Activated T-cell treated with anti-CD3 and anti-CD28 coated beads for 48 hours (primary cell): ENCODE data around the gene FOXG1.

ENCODE experiments used
- DNase-seq: peaks from one replicate; pipeline ENCODE4 v3.0.0-alpha.2; 2020; ENCODE audit warnings: low read depth

Gene FOXG1

GRCh38 chr14:28762303-28762954 lies 4.2 kb upstream of the FOXG1 start:
- DNase-seq, result no peak

DNA sequence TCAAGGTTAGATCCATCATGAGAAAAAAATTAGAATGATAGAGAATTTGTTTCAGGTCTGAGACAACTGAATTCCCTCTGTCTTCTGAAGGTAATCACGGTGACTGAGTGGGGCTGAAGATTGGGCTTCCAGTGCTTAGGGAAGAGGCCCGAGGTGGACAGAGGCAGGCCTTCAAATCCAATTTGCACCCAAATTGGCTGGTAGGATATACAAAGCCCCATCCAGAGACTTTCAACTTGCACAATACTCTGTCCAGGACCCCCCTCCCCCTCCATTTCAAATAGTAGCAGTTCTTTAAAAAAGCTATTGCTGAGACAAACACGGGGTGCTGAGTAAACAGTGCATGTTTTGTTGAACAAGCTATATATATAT lies 3.6 kb upstream of the FOXG1 start:
- DNase-seq, result no peak

GRCh38 chr14:28763751-28764256 lies 2.8 kb upstream of the FOXG1 start:
- DNase-seq, result no peak

DNA sequence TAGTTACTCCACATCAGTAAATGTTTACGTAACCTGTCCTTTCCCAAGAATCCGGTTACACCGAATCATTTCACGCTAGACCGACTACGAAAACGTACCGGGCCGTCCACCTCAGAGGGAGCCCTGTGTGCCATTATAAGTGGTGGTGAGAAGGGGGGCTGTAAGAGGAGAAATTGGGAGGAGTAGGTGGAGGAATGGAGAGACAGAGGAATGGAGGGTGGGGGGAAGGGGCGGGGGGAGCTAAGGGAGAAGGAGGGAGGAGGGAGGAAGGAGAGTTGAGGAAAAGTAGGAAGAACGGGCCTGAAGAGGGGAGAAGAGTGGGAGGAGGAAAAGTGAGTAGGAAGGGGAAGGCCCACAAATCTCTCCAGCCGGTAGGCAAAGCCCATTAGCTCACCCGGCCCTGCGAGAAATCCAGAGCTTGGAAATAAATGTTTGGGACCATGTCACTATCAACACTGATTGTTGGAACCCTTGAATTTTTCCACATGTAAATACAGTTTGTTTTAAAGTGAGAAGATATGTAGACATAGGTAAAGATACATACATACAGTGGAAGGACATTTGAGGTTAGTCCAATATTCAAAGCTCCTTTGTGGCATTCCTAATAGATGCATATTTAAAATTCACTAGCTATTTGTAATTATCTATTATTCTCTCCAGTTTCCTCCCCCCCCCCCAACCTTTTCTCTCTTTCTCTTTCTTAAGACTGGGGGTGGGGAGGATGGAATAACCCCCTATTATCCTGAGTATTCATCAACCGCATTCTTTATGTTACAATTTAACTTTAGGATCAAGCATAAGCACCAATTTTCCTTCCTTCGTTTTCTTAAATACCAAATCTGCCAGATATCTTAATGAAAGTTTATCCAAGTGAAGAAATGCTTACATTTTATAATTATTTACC lies 2.1 kb upstream of the FOXG1 start:
- DNase-seq, result no peak

DNA sequence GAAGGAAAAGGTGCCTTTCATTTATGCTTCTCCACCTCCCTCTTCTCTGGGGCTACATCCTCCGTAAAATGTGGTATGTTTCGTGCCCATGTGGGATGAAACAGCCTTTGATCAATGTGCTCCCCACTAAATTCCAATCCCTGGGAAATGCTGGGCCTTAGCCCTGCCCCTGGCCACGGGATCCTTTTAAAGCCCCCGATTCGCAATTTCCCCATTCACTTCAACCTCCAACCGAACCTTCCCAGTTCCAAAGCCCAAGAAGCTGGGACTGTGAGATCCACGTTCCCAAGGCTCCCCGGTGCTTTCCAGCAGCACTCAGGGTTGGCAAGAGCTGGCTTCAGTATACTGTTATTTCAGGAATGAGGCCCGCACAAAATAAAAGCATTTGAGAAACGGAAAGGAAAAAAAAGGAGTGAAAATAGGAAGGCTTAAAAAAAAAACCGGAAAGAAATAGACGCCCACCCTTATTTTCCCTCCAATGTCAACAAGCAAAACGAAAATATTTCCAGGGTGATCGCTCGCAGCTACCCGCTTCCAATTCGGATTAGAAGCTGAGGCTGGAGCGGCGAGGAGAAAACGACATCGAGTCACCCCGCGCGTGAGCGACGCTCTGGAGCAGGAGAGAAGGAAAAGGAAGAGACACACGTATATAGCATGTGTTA lies 1.3 kb upstream of the FOXG1 start:
- no peak for DNase-seq

- no peak for DNase-seq
Observed at GRCh38 chr14:28765831-28766468, 637 bp upstream of the FOXG1 start.

GRCh38 chr14:28767030-28767852 lies 654 bp downstream of the FOXG1 start:
- no peak for DNase-seq

DNA sequence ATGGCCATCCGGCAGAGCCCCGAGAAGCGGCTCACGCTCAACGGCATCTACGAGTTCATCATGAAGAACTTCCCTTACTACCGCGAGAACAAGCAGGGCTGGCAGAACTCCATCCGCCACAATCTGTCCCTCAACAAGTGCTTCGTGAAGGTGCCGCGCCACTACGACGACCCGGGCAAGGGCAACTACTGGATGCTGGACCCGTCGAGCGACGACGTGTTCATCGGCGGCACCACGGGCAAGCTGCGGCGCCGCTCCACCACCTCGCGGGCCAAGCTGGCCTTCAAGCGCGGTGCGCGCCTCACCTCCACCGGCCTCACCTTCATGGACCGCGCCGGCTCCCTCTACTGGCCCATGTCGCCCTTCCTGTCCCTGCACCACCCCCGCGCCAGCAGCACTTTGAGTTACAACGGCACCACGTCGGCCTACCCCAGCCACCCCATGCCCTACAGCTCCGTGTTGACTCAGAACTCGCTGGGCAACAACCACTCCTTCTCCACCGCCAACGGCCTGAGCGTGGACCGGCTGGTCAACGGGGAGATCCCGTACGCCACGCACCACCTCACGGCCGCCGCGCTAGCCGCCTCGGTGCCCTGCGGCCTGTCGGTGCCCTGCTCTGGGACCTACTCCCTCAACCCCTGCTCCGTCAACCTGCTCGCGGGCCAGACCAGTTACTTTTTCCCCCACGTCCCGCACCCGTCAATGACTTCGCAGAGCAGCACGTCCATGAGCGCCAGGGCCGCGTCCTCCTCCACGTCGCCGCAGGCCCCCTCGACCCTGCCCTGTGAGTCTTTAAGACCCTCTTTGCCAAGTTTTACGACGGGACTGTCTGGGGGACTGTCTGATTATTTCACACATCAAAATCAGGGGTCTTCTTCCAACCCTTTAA lies 1.5 kb downstream of the FOXG1 start:
- no peak for DNase-seq

GRCh38 chr14:28769276-28769880 lies 2.8 kb downstream of the FOXG1 start:
- DNase-seq, result no peak

- no peak for DNase-seq
Observed at GRCh38 chr14:28770061-28770460, 3.5 kb downstream of the FOXG1 start.

GRCh38 chr14:28770630-28771029 lies 4.0 kb downstream of the FOXG1 start:
- DNase-seq, result no peak

- DNase-seq, result no peak
Observed at GRCh38 chr14:28771168-28771567, 4.6 kb downstream of the FOXG1 start.

DNA sequence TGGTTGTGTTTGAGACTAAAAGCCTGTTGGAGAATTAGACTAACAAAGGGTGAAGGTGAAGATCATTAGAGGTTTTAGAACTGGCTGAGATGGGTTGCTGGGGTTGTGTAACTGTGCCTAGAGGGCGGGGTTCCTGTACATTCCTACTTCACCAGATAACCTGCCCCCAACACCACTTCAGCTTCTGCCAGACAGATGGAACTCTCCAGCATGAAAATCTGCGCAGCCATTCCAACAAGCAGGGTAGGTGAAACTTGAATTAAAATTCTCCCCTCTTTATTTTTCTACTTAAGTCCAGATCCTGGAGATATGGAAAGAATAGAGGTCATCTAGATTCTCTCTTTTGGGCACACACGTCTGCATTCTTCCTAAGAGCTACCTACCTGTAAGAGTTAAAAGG lies 6.0 kb downstream of the FOXG1 start:
- DNase-seq, result no peak

DNA sequence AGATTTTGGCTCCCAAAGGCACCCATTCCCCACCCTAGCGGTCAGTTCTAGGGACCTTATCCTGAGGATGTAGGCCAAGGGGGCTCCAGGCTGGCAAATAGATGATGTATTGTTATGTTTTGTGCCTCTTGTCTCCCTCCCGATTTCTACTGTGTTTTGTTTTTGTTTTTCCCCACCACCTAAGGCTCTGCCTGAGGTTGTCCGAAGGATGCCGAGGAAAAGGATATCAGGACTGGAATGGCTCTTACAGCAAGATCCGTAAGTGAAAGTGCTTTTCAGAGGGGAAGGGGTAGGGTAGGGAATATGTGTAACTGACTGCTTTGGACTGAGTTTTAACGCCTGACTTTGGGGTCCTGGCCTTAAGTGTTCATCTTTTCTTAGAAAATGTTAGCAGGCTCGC lies 6.6 kb downstream of the FOXG1 start:
- DNase-seq, result no peak

DNA sequence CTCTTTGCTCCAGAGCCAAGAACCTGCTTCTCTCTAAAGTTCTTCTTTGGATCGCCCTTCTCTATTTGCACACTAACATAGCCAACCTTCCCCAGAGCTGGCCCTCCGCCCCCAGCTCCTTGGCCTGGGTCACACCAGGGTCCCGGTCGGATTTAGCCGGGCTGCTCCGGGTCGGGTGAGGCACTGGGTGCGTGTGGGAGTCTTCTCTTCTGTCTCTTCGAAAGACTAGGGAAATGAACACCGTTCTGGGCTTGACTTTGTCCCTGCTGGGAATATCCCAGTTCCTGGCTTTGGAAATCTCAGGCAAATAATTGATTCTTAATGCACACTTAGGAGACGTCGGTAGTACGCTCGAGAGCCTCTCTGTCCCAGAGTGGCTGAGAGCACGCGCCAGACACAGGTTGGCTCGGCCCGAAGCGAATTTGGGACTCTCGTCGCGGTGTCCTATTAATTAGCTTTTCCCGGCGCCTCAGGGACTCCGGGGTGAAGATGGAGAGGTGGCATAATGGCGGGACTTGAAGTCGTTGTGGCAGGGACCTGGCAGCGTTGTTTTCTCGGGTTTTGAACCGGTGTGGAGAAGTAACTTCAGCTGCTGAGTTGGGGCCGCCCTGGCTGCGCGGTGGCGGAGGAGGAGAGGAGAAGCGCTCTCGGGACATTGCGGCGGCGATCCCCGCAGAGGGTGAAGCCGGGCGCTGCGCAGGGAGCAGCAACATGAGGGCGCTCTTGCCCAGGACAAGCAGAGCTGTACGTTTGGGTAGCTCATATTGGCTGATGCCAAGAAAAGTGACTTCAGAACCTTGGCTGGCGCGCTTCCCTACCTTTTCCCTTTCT lies 7.5 kb downstream of the FOXG1 start:
- no peak for DNase-seq

GRCh38 chr14:28774764-28775735 lies 8.5 kb downstream of the FOXG1 start:
- no peak for DNase-seq

GRCh38 chr14:28776482-28777266 lies 10.1 kb downstream of the FOXG1 start:
- DNase-seq, result no peak
